HG03045 (cell line): ENCODE measurements around the gene STEAP3.

Source experiments
- ATAC-seq: cut with Tn5 transposase; IDR thresholded peaks from one replicate; pipeline ENCODE4 v1.9.1; 2021; ENCODE audit warnings: mild to moderate bottlenecking, moderate library complexity; ENCODE audit not compliant: unreplicated experiment

Gene STEAP3

GRCh38 chr2:119223521-119224390 is at the start of gene STEAP3:
Gene STEAP3 (plus strand): TSS chr2:119223834. CDS start chr2:119231013, 7,179 bp downstream.
- ATAC-seq: peak; percentile 84

- ATAC-seq: peak; percentile 63
Measured at GRCh38 chr2:119174216-119174992, 49.2 kb upstream of the STEAP3 start.

GRCh38 chr2:119174993-119175347 is 48.7 kb upstream of the STEAP3 start:
- ATAC-seq: no peak

- no peak for ATAC-seq
Measured at GRCh38 chr2:119175517-119175916, 48.1 kb upstream of the STEAP3 start.

GRCh38 chr2:119177171-119177837 is 46.3 kb upstream of the STEAP3 start:
- ATAC-seq: no peak

GRCh38 chr2:119177838-119178190 is 45.8 kb upstream of the STEAP3 start:
- no peak for ATAC-seq

- ATAC-seq: no peak
Measured at GRCh38 chr2:119178776-119179175, 44.9 kb upstream of the STEAP3 start.

GRCh38 chr2:119179202-119179601 is 44.4 kb upstream of the STEAP3 start:
- no peak for ATAC-seq

GRCh38 chr2:119179991-119180390 is 43.6 kb upstream of the STEAP3 start:
- no peak for ATAC-seq

- no peak for ATAC-seq
Measured at GRCh38 chr2:119180892-119181291, 42.7 kb upstream of the STEAP3 start.

- ATAC-seq: no peak
Measured at GRCh38 chr2:119181391-119181790, 42.2 kb upstream of the STEAP3 start.

GRCh38 chr2:119181791-119182445 is 41.7 kb upstream of the STEAP3 start:
- ATAC-seq: no peak

GRCh38 chr2:119184512-119184911 is 39.1 kb upstream of the STEAP3 start:
- no peak for ATAC-seq

GRCh38 chr2:119190321-119191111 is 33.1 kb upstream of the STEAP3 start:
- no peak for ATAC-seq

GRCh38 chr2:119192893-119193292 is 30.7 kb upstream of the STEAP3 start:
- no peak for ATAC-seq

- no peak for ATAC-seq
Measured at GRCh38 chr2:119195001-119195400, 28.6 kb upstream of the STEAP3 start.

GRCh38 chr2:119195887-119196286 is 27.7 kb upstream of the STEAP3 start:
- ATAC-seq: no peak

GRCh38 chr2:119196301-119197125 is 27.1 kb upstream of the STEAP3 start:
- ATAC-seq: no peak

- ATAC-seq: no peak
Measured at GRCh38 chr2:119197126-119197405, 26.6 kb upstream of the STEAP3 start.
